Naive thymus-derived CD8-positive, alpha-beta T cell (primary cell): Measurements from ENCODE around the gene LIG3. TPM values are rescaled to one million over a fixed set of nuclear protein-coding genes. Genes with fewer than 3 reads are reported as not detected.
A peak's percentile ranks its signal among the peaks of the same experiment; 100 is the strongest.

ENCODE experiments used
- ATAC-seq, 2 donors: fragments of 150-1000 bp; cut with Tn5 transposase in 1 of 2; sonication (Bioruptor Pico), chemical (Tn5 transposase) in 1 of 2; 1 replicate in 1 of 2; 2 replicates in 1 of 2; pipeline ENCODE4 v1.10.0; 2021; ENCODE audit warnings: mild to moderate bottlenecking in 2 of 2, moderate library complexity in 2 of 2
- POLR2A ChIA-PET: fragments of 350-600 bp; sonication (Branson Sonifier 250); formaldehyde crosslinking; loops from one replicate; lab custom pipeline; 2021; ENCODE audit warnings: antibody characterized with exemption; lab: Charles Lee
- DNase-seq, 10 donors: peaks; one replicate each; pipeline versions ENCODE4 v3.0.0 to v3.0.0-alpha.2; 2020 to 2022
- H3K27ac Mint-ChIP-seq, 10 donors: one replicate each; pipeline ENCODE4 v1.8.0; 2020 to 2022; ENCODE audit warnings: mild to moderate bottlenecking in 10 of 10, mixed read lengths in 10 of 10, moderate library complexity in 4 of 10, inconsistent platforms in 1 of 10
- H3K27me3 Mint-ChIP-seq, 5 donors: one replicate each; pipeline ENCODE4 v1.8.0; 2021 to 2022; ENCODE audit warnings: mixed read lengths in 5 of 5
- H3K36me3 Mint-ChIP-seq, 3 donors: one replicate each; pipeline ENCODE4 v1.8.0; 2020 to 2022; ENCODE audit warnings: mixed read lengths in 3 of 3, mild to moderate bottlenecking in 2 of 3, inconsistent platforms in 1 of 3
- H3K4me1 Mint-ChIP-seq, 4 donors: one replicate each; pipeline ENCODE4 v1.8.0; 2021 to 2022; ENCODE audit warnings: mixed read lengths in 4 of 4
- H3K4me3 Mint-ChIP-seq, 10 donors: one replicate each; pipeline ENCODE4 v1.8.0; 2020 to 2022; ENCODE audit warnings: mild to moderate bottlenecking in 10 of 10, mixed read lengths in 10 of 10, moderate library complexity in 6 of 10, inconsistent platforms in 1 of 10
- H3K9me3 Mint-ChIP-seq, 9 donors: one replicate each; pipeline ENCODE4 v1.8.0; 2020 to 2022; ENCODE audit warnings: mixed read lengths in 9 of 9, mild to moderate bottlenecking in 3 of 9, inconsistent platforms in 1 of 9, moderate library complexity in 1 of 9
- polyA plus RNA-seq, 3 donors: library from polyadenylated mRNA; unstranded; fragments of 300-500 nt; fragmentation: Illumina TruSeq; gene quantifications; one replicate each; pipeline ENCODE4 v1.2.3, GENCODE V29; 2021
- total RNA-seq, 8 experiments: library from RNA in 2 of 8; stranded (reverse) in 2 of 8; gene quantifications; one replicate each; pipeline ENCODE4 v1.2.3 and lab custom pipeline; 2021 to 2026

Gene LIG3
- total and polyA plus RNA-seq, 5 experiments from 2014 or later: 12.2 to 51.7 (median 15.2) TPM

DNA sequence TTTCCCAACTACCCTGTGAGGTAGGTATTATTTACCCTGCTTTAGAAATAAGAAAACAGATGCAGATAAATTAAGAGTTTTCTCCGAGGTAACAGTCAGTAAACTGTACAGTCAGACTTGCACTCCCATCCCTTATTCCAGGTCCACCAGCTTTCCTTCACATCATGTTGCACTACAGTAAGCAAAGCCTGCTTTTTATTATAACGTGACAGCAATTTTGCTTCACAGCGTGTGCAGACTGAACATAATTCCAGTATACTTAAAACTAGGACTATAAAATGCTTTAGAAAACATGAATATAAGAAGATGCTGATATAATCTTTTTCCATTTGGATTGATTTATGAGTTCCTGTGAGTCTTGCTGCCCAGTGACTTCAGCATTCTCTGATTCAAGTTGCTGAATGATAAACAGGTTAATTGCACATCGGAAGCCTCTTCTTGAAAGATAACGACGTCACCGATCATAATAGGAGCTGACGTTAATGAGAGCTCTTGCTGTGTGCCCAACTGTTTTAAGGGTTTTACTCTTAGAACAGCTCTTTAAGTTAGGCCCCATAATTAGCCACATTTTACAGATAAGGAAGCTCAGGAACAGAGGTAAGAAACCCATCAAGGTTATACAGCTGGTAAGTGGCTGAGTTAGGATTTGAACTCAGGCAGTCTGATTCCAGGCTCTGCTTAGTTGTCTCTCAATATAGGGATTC lies 1.4 kb downstream of the LIG3 start:
- Mint-ChIP-seq H3K4me1 (peaks cover 30 to 56% (median 54%) of the 10 kb centered on the region in 4 donors), H3K27me3 (no peaks in the 10 kb centered on the region), H3K27ac (peak overlapping the region; percentile 92 to 99 (median 98)), H3K4me3 (peak overlapping the region; percentile 84 to 94 (median 92)), H3K9me3 (no peaks in the 10 kb centered on the region), H3K36me3 (peaks cover 0 to 34% (median 11%) of the 10 kb centered on the region in 3 donors)
- POLR2A ChIA-PET: interaction anchor here (0.6 to 4.5 kb wide), 16 partner anchors 9 to 790 kb away, joined by 3 to 34 read pairs (median 8); partner anchors contain the start of genes CCT6B, RAD51D, RFFL and ZNF830
- DNase-seq (no peak), ATAC-seq (no peak)

DNA sequence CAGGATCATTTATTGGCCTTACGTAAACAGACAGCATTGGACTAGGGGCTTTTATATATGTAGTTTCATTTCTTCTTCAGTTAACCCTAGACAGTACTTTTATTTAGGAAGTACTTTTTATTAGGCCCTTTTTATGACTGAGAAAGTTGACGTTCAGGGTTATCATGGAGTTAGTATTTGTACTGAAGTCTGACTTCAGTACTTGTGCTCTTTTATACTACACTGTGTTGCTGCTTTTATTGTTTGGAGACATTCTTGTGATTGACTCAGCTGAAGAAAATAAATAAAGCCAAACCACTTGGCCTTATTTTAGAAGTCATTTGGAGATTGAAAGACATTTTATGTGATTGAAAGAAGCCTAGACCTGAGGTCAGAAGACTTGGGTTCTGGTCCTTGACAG lies 6.9 kb downstream of the LIG3 start:
- no peaks in the 10 kb centered on the region for H3K27me3 Mint-ChIP-seq
- no peak overlapping the region for H3K4me3 Mint-ChIP-seq
- H3K27ac Mint-ChIP-seq: no peak overlapping the region
- peaks cover 16 to 40% (median 37%) of the 10 kb centered on the region in 4 donors for H3K4me1 Mint-ChIP-seq
- DNase-seq: no peak
- H3K9me3 Mint-ChIP-seq: no peaks in the 10 kb centered on the region
- ATAC-seq: no peak
- H3K36me3 Mint-ChIP-seq: peaks cover 0 to 84% (median 31%) of the 10 kb centered on the region in 3 donors
- POLR2A ChIA-PET: no interaction called here

DNA sequence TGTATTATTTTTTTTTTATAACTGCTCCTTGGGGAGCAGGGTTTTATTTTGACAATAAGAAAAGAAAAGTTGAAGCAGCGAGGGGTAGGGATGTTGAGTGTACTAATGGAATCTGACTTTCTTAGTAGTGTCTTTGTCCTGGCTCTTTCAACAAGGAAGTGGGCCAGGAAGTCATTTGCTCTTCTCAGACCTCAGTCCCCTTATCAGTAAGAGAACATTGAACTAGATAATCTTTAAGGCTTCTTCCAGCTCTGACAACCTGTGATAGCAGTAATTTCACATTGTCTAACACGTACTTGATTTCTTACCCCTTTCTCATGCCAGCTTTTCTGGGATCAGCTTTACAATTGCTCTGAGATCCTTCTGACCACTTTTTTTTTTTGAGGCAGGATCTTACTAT lies 8.3 kb downstream of the LIG3 start:
- POLR2A ChIA-PET: interaction anchor here (0.9 kb wide), 1 partner anchor 75 kb away, joined by 7 read pairs; the partner anchor contains the start of gene RFFL

DNA sequence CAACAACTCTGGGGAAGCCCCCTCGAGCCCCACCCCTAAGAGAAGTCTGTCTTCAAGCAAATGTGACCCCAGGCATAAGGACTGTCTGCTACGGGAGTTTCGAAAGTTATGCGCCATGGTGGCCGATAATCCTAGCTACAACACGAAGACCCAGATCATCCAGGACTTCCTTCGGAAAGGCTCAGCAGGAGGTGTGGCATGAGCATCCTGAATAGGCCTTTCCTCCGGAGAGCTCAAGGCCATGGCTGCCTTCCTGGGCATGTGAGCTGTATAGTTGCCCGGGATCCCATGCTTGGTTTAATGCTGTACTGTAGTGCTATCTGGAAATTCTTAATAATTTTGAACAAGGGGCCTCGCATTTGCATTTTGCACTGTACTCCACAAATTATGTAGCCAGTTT lies 9.2 kb downstream of the LIG3 start:
- peaks cover 0 to 90% (median 32%) of the 10 kb centered on the region in 3 donors for H3K36me3 Mint-ChIP-seq
- H3K4me3 Mint-ChIP-seq: no peak overlapping the region
- no peak overlapping the region for H3K27ac Mint-ChIP-seq
- DNase-seq: no peak
- ATAC-seq: no peak
- peaks cover 8 to 20% (median 18%) of the 10 kb centered on the region in 4 donors for H3K4me1 Mint-ChIP-seq
- H3K27me3 Mint-ChIP-seq: no peaks in the 10 kb centered on the region
- H3K9me3 Mint-ChIP-seq: no peaks in the 10 kb centered on the region
- POLR2A ChIA-PET: interaction anchor here (0.9 kb wide), 1 partner anchor 74 kb away, joined by 7 read pairs; the partner anchor contains the start of gene RFFL

More for the DNA sequence above, 8.3 kb downstream of the LIG3 start:
- no peak for ATAC-seq
- Mint-ChIP-seq H3K27ac (peak overlapping the region in 1 of 10 donors; percentile 14), H3K4me1 (peaks cover 13 to 28% (median 26%) of the 10 kb centered on the region in 4 donors), H3K4me3 (no peak overlapping the region), H3K27me3 (no peaks in the 10 kb centered on the region), H3K9me3 (no peaks in the 10 kb centered on the region), H3K36me3 (peaks cover 0 to 90% (median 31%) of the 10 kb centered on the region in 3 donors)
- no peak for DNase-seq

DNA sequence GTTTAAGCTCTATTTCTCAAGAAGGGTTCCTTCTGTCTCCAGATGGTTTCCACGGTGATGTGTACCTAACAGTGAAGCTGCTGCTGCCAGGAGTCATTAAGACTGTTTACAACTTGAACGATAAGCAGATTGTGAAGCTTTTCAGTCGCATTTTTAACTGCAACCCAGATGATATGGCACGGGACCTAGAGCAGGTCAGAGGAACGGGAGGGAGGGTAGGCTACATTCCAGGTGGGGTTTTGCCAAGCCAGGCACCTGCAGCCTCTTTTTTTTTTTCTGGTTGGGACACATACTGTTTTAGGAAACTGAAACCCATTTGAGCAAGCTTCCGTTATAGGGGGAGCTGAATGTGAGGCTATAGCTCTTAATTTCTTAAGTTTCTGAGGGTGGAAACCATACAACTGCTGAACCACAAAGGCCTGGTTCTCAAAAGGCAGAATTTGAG lies 10.6 kb downstream of the LIG3 start:
- no peak for DNase-seq
- no peaks in the 10 kb centered on the region for H3K9me3 Mint-ChIP-seq
- H3K27ac Mint-ChIP-seq: no peak overlapping the region
- peaks cover 0 to 94% (median 35%) of the 10 kb centered on the region in 3 donors for H3K36me3 Mint-ChIP-seq
- POLR2A ChIA-PET: interaction anchor here (0.8 to 1.1 kb wide), 2 partner anchors 9 to 149 kb away, joined by 3 to 5 read pairs; no protein-coding TSS in a partner anchor
- H3K4me3 Mint-ChIP-seq: no peak overlapping the region
- peaks cover 3 to 12% (median 8%) of the 10 kb centered on the region in 4 donors for H3K4me1 Mint-ChIP-seq
- H3K27me3 Mint-ChIP-seq: no peaks in the 10 kb centered on the region
- ATAC-seq: no peak

DNA sequence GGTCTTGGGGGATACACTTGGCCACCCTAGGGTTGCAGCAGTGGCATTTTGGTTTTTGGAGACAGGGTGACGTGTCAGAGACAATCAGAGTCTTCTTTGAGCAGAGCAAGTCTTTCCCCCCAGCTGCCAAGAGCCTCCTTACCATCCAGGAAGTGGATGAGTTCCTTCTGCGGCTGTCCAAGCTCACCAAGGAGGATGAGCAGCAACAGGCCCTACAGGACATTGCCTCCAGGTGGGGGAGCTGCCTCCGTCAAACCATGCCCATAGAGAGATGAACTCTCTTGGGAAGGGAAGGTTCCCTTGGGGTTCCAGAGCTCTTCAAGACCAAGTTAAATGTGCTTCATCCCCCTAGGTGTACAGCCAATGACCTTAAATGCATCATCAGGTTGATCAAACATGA lies 11.3 kb downstream of the LIG3 start:
- ATAC-seq (no peak), DNase-seq (no peak)
- peaks cover 3 to 10% (median 6%) of the 10 kb centered on the region in 4 donors for H3K4me1 Mint-ChIP-seq
- no peaks in the 10 kb centered on the region for H3K9me3 Mint-ChIP-seq
- POLR2A ChIA-PET: interaction anchor here (0.8 to 1.1 kb wide), 2 partner anchors 72 to 150 kb away, joined by 4 to 5 read pairs; partner anchors contain the start of gene RFFL
- H3K27me3 Mint-ChIP-seq: no peaks in the 10 kb centered on the region
- H3K27ac Mint-ChIP-seq: peak overlapping the region in 1 of 10 donors; percentile 41
- no peak overlapping the region for H3K4me3 Mint-ChIP-seq
- peaks cover 0 to 90% (median 34%) of the 10 kb centered on the region in 3 donors for H3K36me3 Mint-ChIP-seq

DNA sequence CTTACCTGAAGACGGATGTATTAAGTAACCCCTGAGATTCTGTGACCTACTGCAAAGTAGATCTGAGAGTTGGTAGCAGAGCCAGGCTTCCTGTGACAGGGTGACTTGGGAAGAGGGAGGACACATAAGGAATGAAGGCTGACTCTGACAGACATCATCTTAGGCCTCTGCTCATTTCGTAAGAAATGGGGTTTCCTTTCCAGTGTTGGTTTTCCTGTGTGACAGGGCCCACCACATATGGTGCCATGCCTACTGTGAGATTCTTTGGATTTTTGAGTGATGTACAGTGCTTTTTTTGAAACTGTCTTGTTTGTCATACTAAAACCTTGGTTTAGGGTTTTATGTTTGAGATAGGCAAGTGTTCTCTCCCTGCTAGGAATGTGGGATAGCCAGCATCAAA lies 12.7 kb downstream of the LIG3 start:
- POLR2A ChIA-PET: interaction anchor here (1.4 to 1.5 kb wide), 2 partner anchors 30 to 97 kb away, joined by 3 to 4 read pairs; no protein-coding TSS in a partner anchor
- peaks cover 0 to 79% (median 31%) of the 10 kb centered on the region in 3 donors for H3K36me3 Mint-ChIP-seq
- H3K4me3 Mint-ChIP-seq: no peak overlapping the region
- peaks cover 1 to 9% (median 5%) of the 10 kb centered on the region in 4 donors for H3K4me1 Mint-ChIP-seq
- peak overlapping the region in 2 of 10 donors; percentile 7 to 34 for H3K27ac Mint-ChIP-seq
- H3K27me3 Mint-ChIP-seq: no peaks in the 10 kb centered on the region
- ATAC-seq: no peak
- no peaks in the 10 kb centered on the region for H3K9me3 Mint-ChIP-seq
- DNase-seq: no peak

DNA sequence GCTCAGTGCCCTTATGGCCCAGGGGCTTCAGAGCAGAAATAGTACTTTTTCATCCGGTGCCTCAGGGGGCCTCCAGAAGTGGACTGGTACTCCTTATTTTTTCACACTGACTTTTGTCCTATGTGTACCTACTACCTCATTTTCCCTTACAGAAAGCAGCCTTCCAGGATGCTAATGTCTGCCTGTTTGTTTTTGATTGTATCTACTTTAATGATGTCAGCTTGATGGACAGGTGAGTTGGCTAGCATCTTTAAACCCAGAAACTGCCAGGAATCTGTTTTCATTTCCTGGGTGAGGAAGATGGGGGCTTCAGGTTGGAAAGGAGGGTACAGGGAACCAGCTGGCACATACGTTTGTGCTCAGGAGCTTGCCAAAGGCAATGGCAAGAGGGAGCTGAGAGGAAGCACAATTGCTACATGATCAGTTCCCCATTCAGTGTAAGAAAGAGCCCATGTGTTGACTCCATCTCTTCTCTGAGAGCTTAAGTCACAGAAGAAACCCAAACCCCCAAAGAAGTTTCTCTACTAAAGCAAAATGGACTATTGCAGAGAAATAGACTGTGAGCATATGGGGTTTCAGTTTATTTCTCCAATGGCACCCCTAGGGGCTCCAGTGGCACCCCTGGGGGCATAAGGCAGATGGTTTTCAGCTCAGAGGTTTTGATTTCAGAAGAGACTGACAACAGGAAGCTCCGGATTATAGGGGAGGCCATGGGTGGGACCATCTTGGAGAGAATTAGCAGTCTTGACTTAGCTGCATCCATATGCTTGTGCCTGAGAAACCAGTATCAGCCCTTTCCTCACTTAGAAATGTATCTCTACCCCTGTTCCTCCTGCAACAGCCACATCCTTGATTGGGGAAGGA lies 16.3 kb downstream of the LIG3 start:
- DNase-seq: no peak
- H3K4me1 Mint-ChIP-seq: peaks cover 3 to 6% (median 5%) of the 10 kb centered on the region in 4 donors
- H3K4me3 Mint-ChIP-seq: no peak overlapping the region
- peaks cover 0 to 69% (median 17%) of the 10 kb centered on the region in 3 donors for H3K36me3 Mint-ChIP-seq
- no peaks in the 10 kb centered on the region for H3K27me3 Mint-ChIP-seq
- POLR2A ChIA-PET: interaction anchor here (1.2 kb wide), 1 partner anchor 67 kb away, joined by 5 read pairs; the partner anchor contains the start of gene RFFL
- H3K9me3 Mint-ChIP-seq: no peaks in the 10 kb centered on the region
- ATAC-seq: no peak
- no peak overlapping the region for H3K27ac Mint-ChIP-seq

DNA sequence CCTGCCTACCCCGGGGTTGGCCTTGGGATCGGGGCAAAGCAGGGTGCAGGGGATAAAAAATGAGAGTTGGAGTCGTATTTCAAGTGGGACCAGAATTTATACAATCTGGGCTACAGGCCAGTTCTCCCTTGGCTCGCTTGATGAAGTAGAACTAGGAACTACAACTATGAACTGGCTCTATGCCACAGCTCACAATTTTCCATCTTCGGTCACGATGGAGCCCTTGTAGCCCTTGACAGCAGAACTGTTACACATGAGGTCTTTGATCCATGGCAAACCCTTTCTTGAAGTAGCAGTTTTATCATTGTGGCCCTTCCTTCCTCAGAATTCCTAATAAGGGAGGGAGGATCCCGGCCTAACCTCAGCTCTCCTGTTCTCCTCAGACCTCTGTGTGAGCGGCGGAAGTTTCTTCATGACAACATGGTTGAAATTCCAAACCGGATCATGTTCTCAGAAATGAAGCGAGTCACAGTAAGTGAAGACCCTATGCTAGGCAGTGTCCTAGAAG lies 17.1 kb downstream of the LIG3 start:
- POLR2A ChIA-PET: interaction anchor here (1.2 to 3.4 kb wide), 2 partner anchors 66 to 93 kb away, joined by 5 to 18 read pairs; partner anchors contain the start of gene RFFL
- no peak overlapping the region for H3K4me3 Mint-ChIP-seq
- H3K9me3 Mint-ChIP-seq: no peaks in the 10 kb centered on the region
- no peak for DNase-seq
- no peak overlapping the region for H3K27ac Mint-ChIP-seq
- no peaks in the 10 kb centered on the region for H3K27me3 Mint-ChIP-seq
- peaks cover 3 to 6% (median 5%) of the 10 kb centered on the region in 4 donors for H3K4me1 Mint-ChIP-seq
- peaks cover 0 to 65% (median 14%) of the 10 kb centered on the region in 3 donors for H3K36me3 Mint-ChIP-seq
- no peak for ATAC-seq

DNA sequence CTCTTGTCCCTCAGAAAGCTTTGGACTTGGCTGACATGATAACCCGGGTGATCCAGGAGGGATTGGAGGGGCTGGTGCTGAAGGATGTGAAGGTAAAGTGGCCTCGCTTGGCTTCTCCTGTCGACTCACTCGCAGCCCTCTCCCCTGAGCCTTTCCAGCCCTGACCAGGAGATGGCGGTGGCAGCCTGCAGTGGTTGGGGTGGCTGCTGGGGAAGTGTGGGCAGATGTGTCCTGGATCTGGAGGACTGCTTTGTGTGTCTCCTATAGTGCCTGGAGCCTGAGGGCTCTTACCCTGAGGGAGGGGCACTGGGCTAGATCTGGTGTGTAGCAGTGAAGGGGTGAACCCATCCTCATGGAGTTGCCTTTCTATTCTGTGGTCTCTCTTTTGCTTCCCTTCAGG lies 17.9 kb downstream of the LIG3 start:
- POLR2A ChIA-PET: interaction anchor here (1.2 to 3.4 kb wide), 4 partner anchors 17 to 121 kb away, joined by 3 to 18 read pairs (median 8); partner anchors contain the start of genes LIG3 and RFFL

DNA sequence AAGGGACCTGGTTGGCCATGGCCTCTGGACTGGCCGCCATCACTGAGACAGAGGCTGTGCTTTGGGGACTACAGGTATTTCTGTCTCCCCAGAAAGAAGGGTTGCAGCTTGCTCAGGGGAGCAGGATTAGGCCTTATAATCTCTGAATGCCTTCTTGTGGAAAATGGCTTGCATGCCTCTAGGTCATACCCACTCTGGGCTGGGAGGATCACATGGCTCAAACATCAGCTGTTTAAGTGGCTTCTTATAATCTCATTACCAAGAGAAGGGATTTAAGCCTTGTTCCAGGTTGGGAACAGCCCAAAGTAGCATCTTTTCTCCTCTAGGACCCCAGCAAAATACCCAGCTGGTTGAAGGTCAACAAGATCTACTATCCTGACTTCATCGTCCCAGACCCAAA lies 19.1 kb downstream of the LIG3 start:
- Mint-ChIP-seq H3K36me3 (peaks cover 0 to 58% (median 8%) of the 10 kb centered on the region in 3 donors), H3K27ac (peak overlapping the region in 6 of 10 donors; percentile 4 to 79 (median 32))
- POLR2A ChIA-PET: interaction anchor here (1.0 to 3.4 kb wide), 5 partner anchors 19 to 120 kb away, joined by 3 to 18 read pairs (median 5); partner anchors contain the start of genes LIG3 and RFFL

More for the DNA sequence above, 17.9 kb downstream of the LIG3 start:
- Mint-ChIP-seq H3K9me3 (no peaks in the 10 kb centered on the region), H3K36me3 (peaks cover 0 to 61% (median 13%) of the 10 kb centered on the region in 3 donors), H3K4me3 (no peak overlapping the region), H3K27ac (peak overlapping the region; percentile 33 to 90 (median 83)), H3K27me3 (no peaks in the 10 kb centered on the region), H3K4me1 (peaks cover 0 to 6% (median 5%) of the 10 kb centered on the region in 4 donors)
- ATAC-seq: peak; percentile 91 to 97
- DNase-seq: peak; percentile 61 to 87 (median 72)

More for the DNA sequence above, 19.1 kb downstream of the LIG3 start:
- ATAC-seq (no peak), DNase-seq (no peak)
- H3K4me1 Mint-ChIP-seq: peaks cover 4 to 6% (median 5%) of the 10 kb centered on the region in 4 donors
- no peak overlapping the region for H3K4me3 Mint-ChIP-seq
- H3K9me3 Mint-ChIP-seq: no peaks in the 10 kb centered on the region
- no peaks in the 10 kb centered on the region for H3K27me3 Mint-ChIP-seq
